Thyroid gland (tissue), 4 donors: ENCODE data around the gene ATRNL1. TPM values are rescaled to one million over a fixed set of nuclear protein-coding genes. Genes with fewer than 3 reads are reported as not detected.
"Not testable (repeated sequence)": the region's sequence is repeated elsewhere in the genome, so short reads cannot be mapped to it uniquely, and the experiment has no call there.

Experiments used
- DNase-seq, 2 donors: peaks; one replicate each; pipeline ENCODE4 v3.0.0-alpha.2; 2019
- H3K27ac ChIP-seq, 3 donors: fragments of 200-600 bp; sonication (generic); 1 replicate in 2 of 3; 2 replicates in 1 of 3; pipeline ENCODE4 v1.5.1; 2016 to 2019; ENCODE audit warnings: mild to moderate bottlenecking in 1 of 3, moderate library complexity in 1 of 3
- H3K27me3 ChIP-seq: fragments of 200-600 bp; sonication (generic); one replicate; pipeline ENCODE4 v1.5.1; 2019
- H3K36me3 ChIP-seq, 2 donors: fragments of 200-600 bp; sonication (generic); one replicate each; pipeline ENCODE4 v1.5.1; 2016 to 2019
- H3K4me1 ChIP-seq, 2 donors: fragments of 200-600 bp; sonication (generic); one replicate each; pipeline ENCODE4 v1.5.1; 2017 to 2019
- H3K4me3 ChIP-seq, 3 donors: fragments of 200-600 bp; sonication (generic); replicated peaks in 1 of 3; 1 replicate in 2 of 3; 2 replicates in 1 of 3; pipeline ENCODE4 v1.5.1; 2016; ENCODE audit warnings: mild to moderate bottlenecking in 1 of 3
- H3K9me3 ChIP-seq: fragments of 200-600 bp; sonication (generic); one replicate; pipeline ENCODE4 v1.5.1; 2017
- CTCF ChIP-seq, 6 experiments: fragments of 200-600 bp in 3 of 6; fragments of 450-650 bp in 3 of 6; sonication (generic) in 3 of 6; IDR thresholded peaks; one replicate each; pipeline ENCODE4 v1.5.1; 2016 to 2019; ENCODE audit warnings: antibody characterized with exemption in 6 of 6, mild to moderate bottlenecking in 2 of 6, inconsistent platforms in 1 of 6, moderate library complexity in 1 of 6
- POLR2A ChIP-seq, 2 donors: fragments of 450-650 bp; IDR thresholded peaks; one replicate each; pipeline ENCODE4 v1.6.1; 2017; ENCODE audit warnings: antibody characterized with exemption in 2 of 2, mild to moderate bottlenecking in 2 of 2, moderate library complexity in 1 of 2
- whole genome bisulfite sequencing, 2 donors: methylation state at CpG; one replicate each; pipeline ENCODE4 v1.1.5; 2017; 5-methylcytosine and 5-hydroxymethylcytosine counted together
- intact Hi-C: fragments of 100-400 bp; cut with DNase I; formaldehyde crosslinking; loops from one replicate; pipeline ENCODE4 v1.15.1; 2023
- total RNA-seq, 4 donors: library from RNA; depleted of rRNA; stranded (reverse); fragments of >200 nt; gene quantifications; one replicate each; pipeline ENCODE4 v1.2.3, GENCODE V29; 2016

ATRNL1 gene
- total RNA-seq, 4 donors from 2014 or later: 2.3 to 6.3 (median 3.8) TPM

DNA sequence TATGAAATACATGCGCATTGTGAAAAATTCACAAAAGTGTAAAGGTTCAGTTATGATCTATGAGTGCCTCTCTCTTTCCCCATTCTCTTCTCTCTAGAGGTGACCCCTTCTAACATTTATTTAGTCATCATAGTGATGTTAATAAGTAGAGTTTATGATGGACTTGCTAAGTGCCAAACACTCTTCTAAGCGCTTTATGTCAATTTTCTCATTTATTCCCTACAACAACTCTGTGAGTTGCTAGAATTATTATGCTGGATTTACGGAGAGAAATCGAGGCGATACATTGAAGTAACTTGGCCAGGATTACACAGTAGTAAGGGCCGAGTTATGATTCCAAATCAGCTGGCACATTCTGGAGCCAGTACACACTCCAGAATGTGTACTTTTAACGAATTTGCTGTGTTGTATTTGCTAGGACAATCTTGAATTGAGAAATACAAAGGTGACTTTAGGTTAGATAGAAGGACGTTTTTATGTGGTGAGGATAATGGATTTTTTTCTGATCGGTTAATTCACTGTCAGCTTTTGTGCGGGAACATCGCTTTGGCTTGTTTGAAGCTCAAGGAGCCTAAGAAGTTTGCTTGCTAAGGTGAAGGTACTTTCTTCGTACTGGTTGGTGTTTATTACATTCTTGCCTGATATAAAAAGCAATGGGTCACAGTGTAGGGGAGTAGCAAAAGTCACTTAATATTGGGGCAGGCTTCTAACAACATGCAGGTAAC is 1.4 kb downstream of the ATRNL1 start:
- Histone ChIP-seq H3K4me1 (peaks cover 0 to 6% of the 10 kb centered on the region in 2 donors), H3K36me3 (no peaks in the 10 kb centered on the region), H3K27ac (no peak overlapping the region), H3K9me3 (no peaks in the 10 kb centered on the region), H3K27me3 (no peaks in the 10 kb centered on the region), H3K4me3 (no peak overlapping the region)
- 73 to 76% methylated on average over 12 of the region's 12 CpGs for WGBS, 2 donors
- TF ChIP-seq POLR2A (IDR thresholded peaks at IDR 0.05) (no peak), CTCF (IDR thresholded peaks at IDR 0.05) (no peak)
- intact Hi-C loops: no loop called here
- DNase-seq: no peak

GRCh38 chr10:115095758-115096157 is 2.6 kb downstream of the ATRNL1 start:
- no peak overlapping the region for H3K4me3 ChIP-seq

DNA sequence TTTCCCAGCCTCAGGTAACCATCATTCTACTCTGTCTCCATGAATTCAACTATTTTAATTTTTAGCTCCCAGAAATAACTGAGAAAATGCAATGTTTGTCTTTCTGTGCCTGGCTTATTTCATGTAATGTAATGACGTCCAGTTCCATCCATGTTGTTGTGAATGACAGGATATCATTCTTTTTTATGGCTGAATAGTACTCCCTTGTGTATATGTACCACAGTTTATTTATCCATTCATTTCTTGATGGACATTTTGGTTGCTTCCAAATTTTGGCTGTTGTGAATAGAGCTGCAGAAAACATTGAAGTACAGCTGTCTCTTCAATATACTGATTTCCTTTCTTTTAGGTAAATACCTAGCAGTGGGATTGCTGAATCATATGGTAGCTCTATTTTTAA is 10.5 kb downstream of the ATRNL1 start:
- 90 to 91% methylated on average over 1 of the region's 1 CpG for WGBS, 2 donors
- Histone ChIP-seq H3K36me3 (no peaks in the 10 kb centered on the region), H3K27me3 (no peaks in the 10 kb centered on the region), H3K27ac (no peak overlapping the region), H3K9me3 (no peaks in the 10 kb centered on the region), H3K4me1 (no peaks in the 10 kb centered on the region), H3K4me3 (no peak overlapping the region)
- DNase-seq: no peak
- no peak for TF ChIP-seq CTCF (IDR thresholded peaks at IDR 0.05)
- TF ChIP-seq POLR2A (IDR thresholded peaks at IDR 0.05): no peak
- intact Hi-C loops: no loop called here

More at GRCh38 chr10:115095758-115096157, 2.6 kb downstream of the ATRNL1 start:
- TF ChIP-seq POLR2A (IDR thresholded peaks at IDR 0.05): no peak
- no peak for TF ChIP-seq CTCF (IDR thresholded peaks at IDR 0.05)
- H3K27ac ChIP-seq: no peak overlapping the region
- no peaks in the 10 kb centered on the region for H3K9me3 ChIP-seq
- intact Hi-C loops: no loop called here
- H3K27me3 ChIP-seq: no peaks in the 10 kb centered on the region
- no peak for DNase-seq
- WGBS, 2 donors: 78 to 81% methylated on average over 2 of the region's 2 CpGs
- H3K4me1 ChIP-seq: peaks cover 0 to 6% of the 10 kb centered on the region in 2 donors
- H3K36me3 ChIP-seq: no peaks in the 10 kb centered on the region

DNA sequence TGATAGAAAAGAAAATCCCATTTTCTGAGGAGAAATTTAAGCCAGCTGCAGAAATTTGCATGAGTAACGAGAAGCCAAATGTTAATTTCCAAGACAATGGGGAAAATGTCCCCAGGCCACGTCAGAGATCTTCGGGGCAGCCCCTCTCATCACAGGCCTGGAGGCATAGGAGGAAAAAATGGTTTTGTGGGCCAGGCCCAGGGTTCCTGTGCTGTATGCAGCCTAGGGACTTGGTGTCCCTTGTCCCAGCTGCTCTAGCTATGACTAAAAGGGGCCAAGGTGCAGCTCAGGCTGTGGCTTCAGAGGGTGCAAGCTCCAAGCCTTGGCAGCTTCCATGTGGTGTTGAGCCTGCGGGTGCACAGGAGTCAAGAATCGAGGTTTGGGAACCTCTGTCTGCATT is 12.2 kb downstream of the ATRNL1 start:
- intact Hi-C loops, H3K27me3 ChIP-seq, DNase-seq, H3K27ac ChIP-seq, H3K4me3 ChIP-seq, H3K36me3 ChIP-seq, H3K4me1 ChIP-seq, H3K9me3 ChIP-seq: not testable (repeated sequence)
- WGBS, 2 donors: 90% methylated on average over 5 of the region's 5 CpGs

DNA sequence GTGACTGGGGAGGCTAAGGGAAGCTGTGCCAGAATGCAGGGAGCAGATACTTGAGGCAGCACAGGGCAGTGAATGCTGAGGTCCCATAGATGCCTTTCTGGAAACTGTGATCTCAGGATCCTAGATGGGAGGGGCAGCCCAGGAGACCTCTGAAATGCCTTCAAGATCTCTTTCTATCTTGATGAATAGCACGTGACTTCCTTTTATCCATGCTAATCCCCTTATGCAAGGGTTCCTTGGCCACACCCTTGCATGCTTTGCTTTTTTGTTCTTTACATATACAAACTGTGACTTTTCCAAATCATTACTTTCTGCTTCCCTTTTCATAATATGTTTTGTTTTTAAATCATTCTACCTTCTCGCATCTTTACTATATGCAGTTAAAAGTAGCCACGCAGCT is 14.7 kb downstream of the ATRNL1 start:
- intact Hi-C loops: no loop called here
- Histone ChIP-seq H3K27ac (no peak overlapping the region), H3K9me3 (no peaks in the 10 kb centered on the region), H3K4me3 (no peak overlapping the region), H3K36me3 (no peaks in the 10 kb centered on the region), H3K4me1 (no peaks in the 10 kb centered on the region), H3K27me3 (no peaks in the 10 kb centered on the region)
- DNase-seq: no peak
- 91 to 94% methylated on average over 3 of the region's 3 CpGs for WGBS, 2 donors
- no peak for TF ChIP-seq CTCF (IDR thresholded peaks at IDR 0.05)
- TF ChIP-seq POLR2A (IDR thresholded peaks at IDR 0.05): no peak
